Measurements from ENCODE around the gene ESRRB.
A peak's percentile ranks its signal among the peaks of the same experiment; 100 is the strongest.

Gene ESRRB

DNA sequence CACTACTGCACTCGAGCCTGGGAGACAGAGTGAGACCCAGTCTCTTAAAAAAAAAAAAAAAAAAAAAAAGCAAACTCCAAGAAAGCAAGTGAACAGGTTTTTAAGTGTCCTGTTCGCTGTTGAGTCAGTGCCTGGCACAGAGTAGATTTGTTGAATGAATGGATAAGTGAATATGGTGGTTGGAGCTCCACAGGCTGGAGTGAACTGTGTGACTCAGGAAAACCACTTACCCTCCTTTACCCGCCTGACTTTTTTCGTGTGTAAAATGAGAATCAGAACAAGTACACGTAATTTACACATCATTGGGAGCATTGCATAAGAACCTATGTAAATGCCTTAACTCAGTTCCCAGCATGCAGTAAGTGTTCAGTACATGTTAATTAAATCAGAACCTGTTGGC, 24.0 kb upstream of the ESRRB start:
- peak; percentile 65 for FAIRE-seq

DNA sequence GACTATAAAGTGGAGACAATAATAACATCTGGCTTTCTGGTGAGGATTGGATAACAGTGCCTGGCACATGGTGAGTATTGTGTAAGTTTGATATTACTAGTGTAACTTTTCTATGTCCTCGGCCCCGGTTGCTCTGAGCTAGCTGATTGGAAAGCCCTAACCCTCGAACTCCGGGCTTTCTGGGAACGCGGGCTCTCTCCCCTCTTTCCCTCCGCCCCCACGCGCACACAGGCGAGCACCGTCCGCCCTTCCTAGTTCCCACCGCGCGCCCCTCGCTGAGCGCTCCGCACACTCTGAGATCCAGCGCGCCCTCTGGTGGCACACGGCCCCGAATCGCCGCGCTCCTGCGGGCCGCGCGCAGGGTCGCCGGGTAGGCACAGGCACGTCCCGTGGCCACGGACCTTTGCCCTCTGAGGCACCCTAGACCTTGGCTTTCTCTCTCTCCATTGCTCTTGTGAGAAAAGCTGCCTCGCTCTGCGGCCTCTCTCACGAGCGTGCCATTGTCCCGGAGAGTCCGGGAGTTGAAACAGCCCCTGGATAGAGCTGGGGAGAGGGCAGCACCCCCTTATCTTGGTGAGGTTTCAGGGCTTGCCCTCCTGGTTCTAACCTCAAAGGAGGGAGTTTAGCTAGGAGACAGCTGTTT, 23.2 kb upstream of the ESRRB start:
- DNase-seq (ENCODE audit: insufficient read length, low spot score) (peak; percentile 81), FAIRE-seq (peak; percentile 99)

More for the DNA sequence above, 24.0 kb upstream of the ESRRB start:
- DNase-seq (ENCODE audit: insufficient read length, low spot score) = no peak

DNA sequence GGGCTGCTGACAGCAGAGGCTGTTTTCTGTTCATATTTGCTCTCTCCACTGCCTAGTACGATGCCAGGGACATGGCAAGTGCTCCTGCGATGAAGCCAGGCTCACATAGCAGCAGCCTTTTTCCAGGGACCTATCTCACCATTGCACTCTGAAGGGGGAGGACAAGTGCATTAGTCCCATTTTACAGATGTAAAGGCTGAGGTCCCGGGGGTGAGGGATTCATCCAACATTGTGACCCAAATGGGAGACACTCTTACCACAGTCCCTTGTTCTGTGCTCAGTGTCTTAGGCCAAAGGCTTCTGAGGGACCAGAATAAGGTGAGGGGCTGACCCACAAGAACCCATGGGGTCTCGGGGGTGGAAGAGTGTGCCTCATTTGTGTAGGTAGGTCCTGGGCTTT, 21.6 kb upstream of the ESRRB start:
- FAIRE-seq (no peak), DNase-seq (ENCODE audit: insufficient read length, low spot score) (no peak)

DNA sequence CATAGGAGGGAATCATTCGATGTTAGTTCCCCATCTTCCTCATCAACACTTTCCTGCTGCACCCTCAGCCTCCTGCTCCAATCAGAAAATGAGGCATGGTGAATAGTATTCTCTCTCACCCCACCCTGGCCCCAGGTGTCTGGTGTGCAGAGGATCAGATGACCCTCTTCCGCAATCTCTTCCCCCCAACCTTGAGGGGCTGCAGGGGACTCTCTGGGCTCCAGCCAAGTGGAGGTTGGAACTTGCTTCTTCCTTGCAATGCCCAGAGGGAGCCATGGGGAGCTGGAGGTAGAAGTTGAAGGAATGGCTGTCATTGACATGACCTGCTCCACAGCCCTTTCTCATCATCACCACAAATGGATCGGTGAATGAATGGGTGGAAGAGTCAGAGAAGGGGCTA, 20.2 kb upstream of the ESRRB start:
- DNase-seq (ENCODE audit: insufficient read length, low spot score) (no peak), FAIRE-seq (no peak)

DNA sequence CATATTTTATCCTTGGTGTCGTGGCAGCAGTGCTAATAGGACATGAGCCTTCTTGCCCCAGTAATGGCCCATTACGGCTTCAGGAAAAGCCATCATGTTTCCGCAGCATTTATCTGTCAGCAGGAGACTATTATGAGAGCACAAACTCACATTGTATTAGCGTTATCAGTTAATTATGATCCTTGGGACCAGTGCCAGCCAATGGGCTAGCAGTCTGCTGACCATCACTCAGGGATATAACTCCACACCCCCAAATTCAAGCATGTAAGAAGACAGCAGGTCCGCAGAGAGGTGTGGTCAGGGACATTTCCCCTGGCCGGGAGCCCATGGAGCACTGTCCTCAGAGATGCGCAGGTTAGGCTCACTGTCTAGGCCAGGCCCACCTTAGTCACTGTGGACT, 4.9 kb upstream of the ESRRB start:
- FAIRE-seq (no peak), DNase-seq (ENCODE audit: insufficient read length, low spot score) (no peak)

DNA sequence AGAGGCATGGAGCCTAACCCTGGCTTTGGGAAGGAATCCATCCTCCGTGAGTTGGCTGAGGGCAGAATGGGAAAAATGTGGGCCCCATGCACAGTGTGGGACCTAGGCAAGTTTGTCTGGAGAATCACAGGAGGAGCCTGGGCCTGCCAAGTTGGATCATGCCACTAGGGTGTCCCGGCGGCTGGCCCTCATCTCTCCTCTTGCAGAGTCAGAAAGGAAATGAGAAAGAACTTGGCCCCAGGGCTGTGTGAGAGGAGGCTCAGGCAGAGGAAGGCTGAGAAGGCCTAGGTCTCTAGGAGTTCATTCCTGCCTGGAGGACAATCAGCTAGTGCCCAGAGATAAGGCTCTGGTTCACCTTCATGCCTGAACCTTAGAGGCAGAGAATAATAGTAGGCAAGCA, 2.5 kb upstream of the ESRRB start:
- FAIRE-seq (peak; percentile 65), DNase-seq (ENCODE audit: insufficient read length, low spot score) (no peak)

DNA sequence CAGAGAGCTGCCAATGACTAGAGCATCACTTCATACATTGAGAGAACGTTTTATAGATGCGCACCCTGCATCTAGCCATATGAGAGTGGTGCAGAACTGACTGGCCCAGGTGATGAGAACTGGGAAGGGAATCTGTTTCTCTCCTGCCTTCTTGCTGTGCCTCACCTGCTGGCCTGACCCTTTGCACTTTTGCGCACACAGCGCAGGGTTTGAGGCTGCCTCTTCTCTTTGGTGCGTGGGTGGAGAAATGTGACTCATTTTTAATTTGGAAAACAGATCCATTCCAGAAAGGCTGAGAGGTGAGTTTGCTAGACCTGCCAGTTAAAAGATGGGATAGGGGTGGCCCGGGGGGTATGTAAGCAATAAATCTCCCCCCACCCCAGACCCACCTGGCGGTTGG, 453 bp upstream of the ESRRB start:
- DNase-seq (ENCODE audit: insufficient read length, low spot score) (no peak), FAIRE-seq (peak; percentile 76)

DNA sequence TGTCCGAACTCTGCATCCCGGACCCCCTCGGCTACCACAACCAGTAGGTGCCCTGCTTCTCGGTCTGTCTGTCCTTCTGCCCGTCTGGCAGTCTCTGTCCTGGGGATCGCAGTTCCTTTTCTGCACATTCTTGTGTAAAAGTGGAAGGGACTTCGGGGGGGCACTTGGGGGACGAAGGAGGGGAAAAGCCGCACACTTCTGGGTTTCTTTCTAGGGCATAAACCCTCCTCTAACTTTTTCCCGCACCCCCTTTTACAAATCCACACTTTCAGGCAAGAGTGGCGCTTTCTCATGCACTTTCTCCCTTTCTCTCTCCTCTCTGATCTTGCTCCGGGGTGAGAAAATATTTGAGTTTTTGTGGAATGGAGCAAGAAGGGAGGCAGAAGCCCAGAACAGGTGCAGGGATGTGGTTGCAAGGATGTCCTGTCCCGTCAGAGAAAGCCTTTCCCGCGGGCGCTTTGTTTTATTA, 506 bp downstream of the ESRRB start:
- DNase-seq (ENCODE audit: insufficient read length, low spot score) (no peak), FAIRE-seq (peak; percentile 40)

DNA sequence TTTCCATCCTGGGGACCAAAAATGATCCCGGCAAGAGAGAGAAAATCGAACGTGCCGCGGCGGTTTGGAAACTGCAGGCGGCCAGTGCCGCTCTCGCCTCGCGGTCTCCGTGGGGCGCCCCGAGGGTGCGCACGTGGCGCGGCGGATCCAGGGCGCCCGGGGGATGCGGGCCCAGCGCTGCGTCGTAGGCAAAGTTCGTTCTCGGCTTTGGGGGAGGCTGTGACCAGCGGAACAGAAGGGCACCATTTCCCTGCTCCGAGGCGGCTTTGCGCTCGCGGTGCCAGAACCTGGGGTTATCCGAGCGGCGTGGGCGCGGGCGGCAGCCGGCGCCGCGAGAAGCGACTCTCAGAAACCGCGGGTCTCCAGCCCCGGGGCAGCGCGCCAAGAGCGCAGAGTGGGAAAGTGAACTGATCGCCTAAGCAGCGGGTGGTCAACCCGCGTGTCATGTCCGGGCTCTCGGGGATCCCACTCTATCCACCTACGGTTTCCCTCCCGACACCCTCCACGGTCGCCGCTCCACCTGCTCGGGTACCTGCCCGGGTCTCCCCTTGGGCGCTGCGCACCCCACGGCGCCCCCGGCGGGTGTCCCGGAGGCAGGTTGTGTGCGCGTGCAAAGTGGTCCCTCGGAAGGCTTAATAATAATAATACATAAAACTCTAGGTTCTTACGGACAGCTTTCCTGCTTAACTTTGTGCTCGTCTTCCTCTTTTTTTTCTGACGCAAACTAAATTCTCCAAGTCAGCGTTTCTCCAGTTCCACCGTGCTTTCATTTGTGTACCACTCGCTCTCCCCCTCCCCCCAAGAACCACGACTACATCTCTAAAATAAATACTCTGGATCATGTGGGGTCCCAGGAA, 1.2 kb downstream of the ESRRB start:
- DNase-seq (ENCODE audit: insufficient read length, low spot score) (no peak), FAIRE-seq (peak; percentile 46)

DNA sequence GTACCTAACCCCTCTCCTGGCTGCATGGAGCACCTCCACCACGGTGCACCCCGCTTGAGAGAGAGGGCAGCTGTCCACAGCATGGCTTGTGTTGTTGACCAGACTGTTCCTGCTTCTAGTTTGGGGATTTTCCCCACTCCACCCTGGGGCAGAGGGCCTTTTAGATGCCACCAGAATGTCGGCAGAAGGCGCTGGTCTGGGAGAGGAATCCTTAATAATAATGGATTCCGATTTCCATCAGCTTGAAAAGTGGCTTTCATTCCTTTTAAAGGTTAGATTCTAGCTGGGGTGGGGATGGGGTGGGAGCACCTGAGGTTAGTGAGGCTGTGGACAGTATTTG, 1.8 kb downstream of the ESRRB start:
- no peak for DNase-seq (ENCODE audit: insufficient read length, low spot score)
- FAIRE-seq = no peak

DNA sequence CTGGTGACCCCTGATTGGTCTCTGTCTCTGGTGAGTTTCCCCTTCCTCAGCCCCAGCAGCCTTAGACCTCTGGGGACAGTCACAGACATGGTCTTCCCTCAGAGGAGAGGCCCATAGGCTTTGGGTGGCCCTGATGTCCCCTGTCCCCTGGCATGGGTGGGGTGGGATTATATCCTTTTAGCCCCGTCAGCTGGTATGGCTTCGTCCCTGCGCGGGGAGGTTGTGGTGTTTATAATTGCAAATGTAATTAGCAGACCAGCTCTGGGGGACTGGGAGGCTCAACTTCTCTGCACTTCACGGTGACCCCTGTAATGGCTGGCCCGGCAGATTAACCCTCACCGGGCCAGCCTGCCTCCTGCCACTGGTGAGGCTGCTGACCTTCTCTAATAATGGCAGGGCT, 5.1 kb downstream of the ESRRB start:
- FAIRE-seq (no peak), DNase-seq (ENCODE audit: insufficient read length, low spot score) (no peak)

DNA sequence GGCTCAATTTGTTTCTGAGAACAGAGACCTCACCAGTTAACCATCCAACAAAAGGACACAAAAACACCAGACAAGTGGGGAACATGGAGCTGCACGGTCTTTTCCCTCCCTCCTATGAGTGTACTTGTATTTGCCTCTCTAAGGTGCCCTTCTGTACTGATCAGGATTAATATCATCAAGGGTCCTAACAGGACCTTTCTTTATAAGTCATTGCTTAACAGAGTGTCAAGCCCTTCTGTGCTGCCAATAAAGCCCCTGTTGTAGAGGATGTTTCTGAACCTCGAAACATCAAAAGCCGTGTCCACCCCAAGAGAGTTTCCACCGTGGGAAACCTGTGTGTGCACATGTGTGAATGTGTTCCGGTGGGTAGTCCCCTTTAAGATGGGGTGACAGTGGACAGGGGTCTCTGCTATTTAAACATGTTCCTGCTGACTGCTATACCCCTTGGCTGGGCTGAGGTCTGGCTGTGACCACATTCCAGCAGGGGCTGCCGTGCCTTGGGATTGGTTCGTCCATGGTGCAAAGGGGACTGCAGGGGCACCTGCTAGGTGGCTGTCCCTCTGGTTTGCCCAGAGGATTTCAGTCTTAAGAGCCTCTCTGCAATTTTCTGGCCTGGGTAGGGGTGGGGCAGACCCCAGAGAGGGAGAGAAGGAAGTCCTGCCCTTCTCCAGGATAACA, 6.0 kb downstream of the ESRRB start:
- no peak for DNase-seq (ENCODE audit: insufficient read length, low spot score)
- FAIRE-seq = no peak

DNA sequence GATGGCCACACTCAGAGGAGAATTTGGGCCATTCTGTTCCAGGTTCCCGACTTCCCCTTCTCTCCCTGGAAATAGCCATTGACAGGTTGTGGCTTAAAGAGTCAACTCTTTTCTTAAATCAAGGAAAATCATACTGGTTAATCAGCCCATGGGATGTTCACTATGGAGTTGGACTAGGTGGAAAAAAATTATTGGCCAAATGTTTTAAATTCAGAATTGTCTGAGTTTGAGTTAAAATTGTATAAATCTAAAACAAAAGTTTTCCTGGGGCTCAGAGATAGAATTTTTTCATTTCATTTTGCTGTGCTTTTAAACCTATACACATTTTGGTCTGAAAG, 6.5 kb downstream of the ESRRB start:
- FAIRE-seq (no peak), DNase-seq (ENCODE audit: insufficient read length, low spot score) (no peak)

DNA sequence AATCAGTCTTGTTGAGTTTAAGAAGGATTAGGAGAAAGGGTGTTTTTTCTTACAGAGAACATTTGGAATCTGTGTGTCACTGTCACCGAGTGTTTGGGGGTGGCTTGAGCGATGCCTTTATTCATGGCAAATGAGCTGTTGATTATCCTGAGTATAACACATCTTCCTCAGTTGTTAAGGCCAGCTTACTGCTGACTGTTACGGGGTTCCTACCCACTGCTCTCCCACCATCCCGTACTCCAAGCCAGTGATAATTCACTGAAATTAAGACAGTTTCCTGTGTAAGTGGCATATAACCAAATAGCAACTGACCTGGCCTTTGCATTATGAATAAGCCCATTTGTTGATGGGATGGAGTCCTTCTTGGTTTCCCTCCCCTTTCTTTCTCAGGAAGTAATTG, 9.5 kb downstream of the ESRRB start:
- DNase-seq (ENCODE audit: insufficient read length, low spot score) = no peak
- peak; percentile 91 for FAIRE-seq

DNA sequence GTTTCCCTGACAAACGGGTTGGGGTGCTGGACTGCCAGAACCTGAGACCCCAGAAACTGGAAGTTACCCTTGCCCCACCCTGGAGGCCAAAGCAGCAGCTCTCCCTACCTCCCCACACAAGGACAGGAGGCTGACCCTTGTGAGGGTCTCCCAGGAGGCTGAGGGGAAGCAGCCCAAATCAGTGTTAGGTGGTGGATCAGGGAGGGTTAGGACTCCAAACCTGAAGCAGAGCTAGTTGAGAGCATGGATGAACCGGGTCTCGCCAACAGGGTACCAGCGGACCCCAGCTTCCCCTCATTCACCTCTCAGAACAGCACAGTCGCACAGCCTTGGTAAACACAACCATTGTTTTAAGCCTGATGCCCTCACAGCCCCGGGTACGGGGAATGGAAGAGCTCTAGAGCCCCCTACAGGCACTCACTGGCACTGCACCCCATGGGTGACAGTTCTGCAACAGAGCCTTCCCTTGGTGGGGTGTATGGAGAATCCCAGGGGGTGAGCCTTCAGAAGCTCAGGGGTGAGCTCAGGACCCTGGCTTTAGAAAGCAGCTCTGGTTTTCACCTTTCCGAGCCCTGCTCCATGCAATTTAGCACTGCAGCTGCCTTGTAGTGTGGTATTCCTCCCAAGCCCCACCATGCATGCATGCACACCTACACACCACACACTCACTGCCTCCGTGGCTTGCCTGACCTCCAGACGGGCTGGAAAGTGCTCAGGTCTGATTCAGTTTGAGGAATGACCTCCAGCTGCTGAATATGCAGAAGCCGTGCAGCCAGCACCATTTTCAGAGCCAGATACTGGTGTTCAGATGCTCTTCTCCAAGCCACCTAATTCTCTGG, 11.2 kb downstream of the ESRRB start:
- FAIRE-seq (peak; percentile 97), DNase-seq (ENCODE audit: insufficient read length, low spot score) (peak; percentile 99)

DNA sequence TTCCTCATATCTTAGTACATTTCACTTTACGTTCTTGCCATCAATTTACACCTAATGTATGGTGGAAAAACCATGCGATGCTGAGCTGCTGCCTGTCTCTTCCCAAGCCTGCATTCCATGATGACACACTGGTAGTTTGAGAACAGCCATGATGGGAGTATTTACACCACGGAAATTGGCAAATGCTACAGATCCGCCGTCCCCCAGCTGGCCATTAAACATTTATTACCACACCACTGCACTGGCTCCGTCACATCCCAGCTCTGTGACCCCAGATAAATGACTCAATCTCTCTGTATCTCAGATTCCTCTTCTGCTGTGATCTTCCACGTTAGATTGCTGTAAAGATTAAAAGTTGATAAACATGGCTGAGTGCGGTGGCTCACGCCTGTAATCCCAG, 13.9 kb downstream of the ESRRB start:
- peak; percentile 87 for FAIRE-seq
- DNase-seq (ENCODE audit: insufficient read length, low spot score) = no peak

DNA sequence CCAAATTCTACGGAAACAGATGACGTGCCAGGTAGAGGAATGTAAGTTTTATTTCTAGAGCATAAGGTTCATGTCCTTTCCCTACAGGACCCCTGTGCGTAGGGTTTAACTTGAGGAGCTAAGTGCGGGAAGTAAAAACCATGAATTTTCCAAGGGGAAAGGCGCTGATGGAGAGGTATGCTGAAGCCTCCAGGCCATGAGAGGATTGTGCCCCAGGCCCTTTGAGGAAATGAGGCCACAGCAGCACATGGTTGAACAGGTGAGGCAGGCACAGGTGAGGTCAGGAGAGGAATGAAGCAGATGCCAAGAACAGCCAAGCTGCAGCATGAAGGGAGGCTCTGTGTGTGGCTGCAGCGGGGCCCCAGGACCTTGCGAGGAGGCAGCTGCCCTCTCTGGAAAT, 14.7 kb downstream of the ESRRB start:
- no peak for FAIRE-seq
- DNase-seq (ENCODE audit: insufficient read length, low spot score) = no peak

DNA sequence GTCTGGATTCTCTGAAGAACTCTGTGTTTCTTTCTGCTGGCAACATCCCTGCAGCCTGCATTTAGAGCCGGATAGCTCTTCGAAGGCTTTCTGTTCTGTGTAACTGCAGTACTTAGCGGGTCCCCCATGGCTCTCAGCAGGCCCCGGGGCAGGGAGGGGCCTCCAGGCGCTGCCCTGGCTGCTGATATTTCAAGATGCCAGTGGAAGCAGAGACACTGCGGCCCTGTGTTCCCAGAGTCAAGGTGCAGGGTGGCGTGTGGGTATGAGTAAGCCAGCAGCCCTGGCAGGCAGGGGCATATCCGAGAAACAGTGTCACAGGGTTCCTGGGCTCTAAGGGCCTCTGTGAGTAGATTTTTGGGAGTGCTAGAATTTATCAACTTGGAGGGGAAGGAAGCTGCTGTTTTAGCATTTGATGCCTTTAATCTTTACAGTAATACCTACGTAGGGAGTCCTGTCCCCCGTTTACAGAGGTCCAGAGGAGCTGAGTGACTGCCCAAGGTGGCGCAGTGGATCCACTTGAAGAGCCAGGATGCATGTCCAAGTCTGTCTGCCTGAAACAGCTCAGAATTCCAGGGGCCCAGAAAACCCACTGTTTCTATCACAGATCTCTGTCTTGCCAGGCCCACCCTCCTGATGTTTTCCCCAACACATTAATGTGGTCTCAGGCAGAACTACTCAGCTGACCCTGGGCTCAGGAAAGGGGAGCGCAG, 16.2 kb downstream of the ESRRB start:
- DNase-seq (ENCODE audit: insufficient read length, low spot score) = no peak
- FAIRE-seq = no peak

DNA sequence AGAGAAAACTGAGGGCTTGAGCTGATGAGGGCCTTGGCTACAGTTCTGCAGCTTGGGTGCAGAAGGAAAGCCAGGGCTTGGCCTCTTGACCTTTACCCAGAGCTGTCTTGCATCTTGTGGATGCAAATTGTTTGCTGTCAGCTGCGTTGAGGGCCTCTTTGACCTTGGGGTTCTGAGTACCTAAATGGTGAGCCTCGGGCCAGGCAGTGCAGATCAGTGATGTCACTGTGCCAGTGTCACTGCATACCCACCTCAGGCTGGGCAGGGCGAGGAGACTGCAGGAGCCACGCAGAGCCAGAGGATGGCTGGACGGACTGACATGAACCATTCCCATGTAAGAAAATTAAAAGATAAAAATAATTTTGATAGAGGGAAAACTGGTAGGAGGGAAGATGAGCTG, 18.6 kb downstream of the ESRRB start:
- FAIRE-seq = peak; percentile 66

DNA sequence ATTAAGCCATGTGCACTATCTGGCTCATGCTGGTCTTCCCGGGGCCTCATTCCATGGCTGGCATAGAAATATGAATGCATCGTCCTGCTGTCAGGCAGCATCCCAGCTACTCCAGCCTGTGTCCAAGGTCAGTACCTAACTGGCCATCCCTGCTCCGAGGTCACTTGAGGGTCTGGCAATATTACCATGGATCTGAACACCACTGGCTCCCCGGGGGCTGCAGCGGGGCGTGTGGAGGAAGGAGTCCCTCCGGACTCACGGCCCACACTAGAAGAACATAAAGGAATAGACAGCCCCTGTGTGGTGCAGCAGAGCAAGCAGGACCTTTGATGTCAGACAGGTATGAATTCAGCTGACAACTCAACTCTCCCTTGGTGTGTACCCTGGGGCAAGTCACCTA, 19.2 kb downstream of the ESRRB start:
- DNase-seq (ENCODE audit: insufficient read length, low spot score) (no peak), FAIRE-seq (peak; percentile 83)

More for the DNA sequence above, 18.6 kb downstream of the ESRRB start:
- DNase-seq (ENCODE audit: insufficient read length, low spot score) = no peak
